ENCODE results near the gene DOCK3.

DNA sequence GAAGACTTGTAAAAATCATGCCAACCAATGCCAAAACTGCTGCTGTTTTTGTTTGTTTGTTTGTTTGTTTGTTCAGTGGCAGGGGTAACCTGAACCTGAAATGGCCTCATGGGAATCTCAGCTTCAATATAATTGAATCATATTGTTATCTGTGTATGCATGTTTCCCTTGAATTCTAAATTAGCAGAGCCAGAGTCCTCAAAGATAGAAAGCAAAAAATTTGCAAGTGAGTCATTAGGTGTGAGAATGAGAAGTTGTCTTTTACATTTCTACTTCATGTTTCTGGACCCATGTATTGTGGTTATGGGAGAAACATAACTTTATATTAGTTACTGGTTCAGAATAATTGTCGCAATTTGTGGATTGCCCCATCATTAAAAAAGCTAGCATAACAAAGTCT is 249.2 kb downstream of the DOCK3 start:
- TF ChIP-seq, protein P1, sequence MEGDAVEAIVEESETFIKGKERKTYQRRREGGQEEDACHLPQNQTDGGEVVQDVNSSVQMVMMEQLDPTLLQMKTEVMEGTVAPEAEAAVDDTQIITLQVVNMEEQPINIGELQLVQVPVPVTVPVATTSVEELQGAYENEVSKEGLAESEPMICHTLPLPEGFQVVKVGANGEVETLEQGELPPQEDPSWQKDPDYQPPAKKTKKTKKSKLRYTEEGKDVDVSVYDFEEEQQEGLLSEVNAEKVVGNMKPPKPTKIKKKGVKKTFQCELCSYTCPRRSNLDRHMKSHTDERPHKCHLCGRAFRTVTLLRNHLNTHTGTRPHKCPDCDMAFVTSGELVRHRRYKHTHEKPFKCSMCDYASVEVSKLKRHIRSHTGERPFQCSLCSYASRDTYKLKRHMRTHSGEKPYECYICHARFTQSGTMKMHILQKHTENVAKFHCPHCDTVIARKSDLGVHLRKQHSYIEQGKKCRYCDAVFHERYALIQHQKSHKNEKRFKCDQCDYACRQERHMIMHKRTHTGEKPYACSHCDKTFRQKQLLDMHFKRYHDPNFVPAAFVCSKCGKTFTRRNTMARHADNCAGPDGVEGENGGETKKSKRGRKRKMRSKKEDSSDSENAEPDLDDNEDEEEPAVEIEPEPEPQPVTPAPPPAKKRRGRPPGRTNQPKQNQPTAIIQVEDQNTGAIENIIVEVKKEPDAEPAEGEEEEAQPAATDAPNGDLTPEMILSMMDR (conservative IDR thresholded peaks at IDR 0.05 in 1 of 2, IDR thresholded peaks at IDR 0.05 in 1 of 2; ENCODE audit: extremely low read depth in 1 of 2, insufficient read depth in 1 of 2, low read depth in 1 of 2, low read length in 2 of 2): no peak
- TF ChIP-seq EZH2 (IDR thresholded peaks at IDR 0.05; ENCODE audit: borderline replicate concordance, low read length): no peak

All from mammary epithelial cell (primary cell).